K562 (cell line): Measurements from ENCODE around the gene IFRD1. TPM values are rescaled to one million over a fixed set of nuclear protein-coding genes. Genes with fewer than 3 reads are reported as not detected.

Source experiments
- BRCA1 ChIP-seq, 2 experiments: fragments of 450-650 bp in 1 of 2; sonication (generic) in 1 of 2; formaldehyde crosslinking in 1 of 2; IDR thresholded peaks; 2 replicates each; pipeline versions ENCODE4 v1.5.0 to v1.6.1; 2017 to 2020; ENCODE audit warnings: mild to moderate bottlenecking in 1 of 2, missing genetic modification reagents in 1 of 2
- CEBPB ChIP-seq: fragments of 450-650 bp; IDR thresholded peaks from 2 replicates; pipeline ENCODE4 v1.6.1; 2016; ENCODE audit warnings: missing genetic modification characterization, missing compliant biosample characterization
- MAFF ChIP-seq: IDR thresholded peaks from 2 replicates; pipeline ENCODE4 v1.6.1; 2012; ENCODE audit warnings: low read length, improper control_type of control experiment
- NCOA1 ChIP-seq: fragments of 450-650 bp; IDR thresholded peaks from 2 replicates; pipeline ENCODE4 v1.6.1; 2016; ENCODE audit warnings: low read depth
- POLR2A ChIP-seq: fragments of 450-650 bp; conservative IDR thresholded peaks from 2 replicates; pipeline ENCODE4 v1.6.1; 2016
- RNF2 ChIP-seq: sonication (generic); IDR thresholded peaks from 2 replicates; pipeline ENCODE4 v1.6.1; 2016
- SRSF1 ChIP-seq: fragments of 200-400 bp; formaldehyde crosslinking; IDR thresholded peaks from 2 replicates; pipeline ENCODE4 v1.6.1; 2017; ENCODE audit warnings: mild to moderate bottlenecking, low read depth, low read length, moderate library complexity
- TGIF2 ChIP-seq: sonication (generic); formaldehyde crosslinking; IDR thresholded peaks from 2 replicates; pipeline ENCODE4 v1.8.1; 2022; ENCODE audit warnings: mild to moderate bottlenecking, missing genetic modification reagents, moderate library complexity
- USF1 ChIP-seq: sonication (generic); formaldehyde crosslinking; IDR thresholded peaks from 2 replicates; pipeline ENCODE4 v1.9.0; 2022; ENCODE audit warnings: mild to moderate bottlenecking, missing genetic modification reagents
- ZFPM2 ChIP-seq: fragments of 250-450 bp; sonication (Bioruptor Pico); IDR thresholded peaks from 2 replicates; pipeline ENCODE4 v1.5.1; 2022; ENCODE audit warnings: mild to moderate bottlenecking
- ZNF197 ChIP-seq: fragments of 200-800 bp; sonication (Bioruptor generic); IDR thresholded peaks from 2 replicates; pipeline ENCODE4 v1.6.1; 2016; ENCODE audit warnings: low read depth, missing genetic modification characterization, missing compliant biosample characterization
- ZNF395 ChIP-seq: fragments of 200-800 bp; sonication (Bioruptor generic); IDR thresholded peaks from 2 replicates; pipeline ENCODE4 v1.6.1; 2017; ENCODE audit warnings: missing genetic modification characterization, missing compliant biosample characterization
- polyA plus RNA-seq, 8 experiments: library from polyadenylated mRNA; depleted of rRNA in 4 of 8; stranded (reverse) in 5 of 8; unstranded in 3 of 8; fragments of >200 nt; fragmentation: Nextera tagmentation in 2 of 8; fragmentation: Illumina TruSeq in 1 of 8; extraction: Ambion mirVana in 2 of 8; extraction: Trizol in 1 of 8; gene quantifications; 2 replicates each; pipeline versions ENCODE4 v1.2.1 to v1.2.3, GENCODE V29; 2011 to 2014; ENCODE audit warnings: inconsistent platforms in 1 of 8, missing spikeins in 1 of 8
- total RNA-seq, 7 experiments: library from RNA; depleted of rRNA in 6 of 7; stranded (reverse); fragments of >200 nt in 6 of 7; fragmentation: Illumina TruSeq in 2 of 7; extraction: Trizol in 2 of 7; gene quantifications; 2 replicates each; pipeline versions ENCODE4 v1.2.1 to v1.2.3, GENCODE V29; 2011 to 2021; ENCODE audit warnings: low replicate concordance in 1 of 7
- TF ChIP-seq, protein P1 (sequence below), 2 experiments: fragments of 450-650 bp in 1 of 2; sonication (generic) in 1 of 2; formaldehyde crosslinking in 1 of 2; IDR thresholded peaks; 2 replicates each; pipeline versions ENCODE4 v1.7.1 to v1.9.0; 2016 to 2022; ENCODE audit warnings: inconsistent platforms in 1 of 2, mild to moderate bottlenecking in 1 of 2, missing genetic modification reagents in 1 of 2
- TF ChIP-seq, protein P2 (sequence below): fragments of 250-450 bp; sonication (Bioruptor Pico); IDR thresholded peaks from 2 replicates; pipeline ENCODE4 v1.4.0; 2020; ENCODE audit warnings: mild to moderate bottlenecking, moderate library complexity, borderline replicate concordance

Gene IFRD1
- total and polyA plus RNA-seq, 9 of the 15 experiments (the other 6 are each of a cell fraction or from before 2014, with no cell fraction given), result 27.6 to 81.8 (median 68.1) TPM

DNA sequence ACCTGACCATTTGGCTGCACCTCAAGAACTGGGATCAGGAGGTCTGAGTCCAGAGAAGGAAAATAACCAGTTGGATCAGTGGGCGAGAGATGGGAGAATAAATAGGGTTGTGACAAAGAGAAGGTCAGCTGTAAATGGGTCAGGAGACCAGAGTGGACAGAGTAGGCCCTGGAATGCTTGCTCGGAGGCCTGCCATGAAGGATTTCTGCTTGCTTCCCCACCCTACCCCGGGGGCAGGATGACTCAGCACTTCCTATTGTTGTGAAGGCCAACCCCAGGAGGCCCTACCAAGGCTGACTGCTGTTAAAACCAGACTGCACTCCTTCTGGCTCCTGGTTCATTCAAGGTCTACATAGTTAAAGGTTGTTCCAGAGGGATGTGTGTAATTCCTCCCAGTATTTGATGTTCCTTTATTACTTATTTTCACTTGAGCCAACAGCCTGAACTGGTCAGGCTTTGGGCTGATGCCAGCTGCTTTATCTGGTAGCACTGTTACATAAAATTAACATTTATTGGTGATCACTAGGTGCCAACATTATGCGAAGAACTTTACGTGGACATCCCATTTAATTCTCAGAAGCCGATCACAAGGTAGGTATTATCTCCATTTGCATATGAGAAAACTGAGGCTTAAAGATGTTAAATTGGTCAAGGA lies 27.3 kb upstream of the IFRD1 start (continued):
- TF ChIP-seq, protein P1, sequence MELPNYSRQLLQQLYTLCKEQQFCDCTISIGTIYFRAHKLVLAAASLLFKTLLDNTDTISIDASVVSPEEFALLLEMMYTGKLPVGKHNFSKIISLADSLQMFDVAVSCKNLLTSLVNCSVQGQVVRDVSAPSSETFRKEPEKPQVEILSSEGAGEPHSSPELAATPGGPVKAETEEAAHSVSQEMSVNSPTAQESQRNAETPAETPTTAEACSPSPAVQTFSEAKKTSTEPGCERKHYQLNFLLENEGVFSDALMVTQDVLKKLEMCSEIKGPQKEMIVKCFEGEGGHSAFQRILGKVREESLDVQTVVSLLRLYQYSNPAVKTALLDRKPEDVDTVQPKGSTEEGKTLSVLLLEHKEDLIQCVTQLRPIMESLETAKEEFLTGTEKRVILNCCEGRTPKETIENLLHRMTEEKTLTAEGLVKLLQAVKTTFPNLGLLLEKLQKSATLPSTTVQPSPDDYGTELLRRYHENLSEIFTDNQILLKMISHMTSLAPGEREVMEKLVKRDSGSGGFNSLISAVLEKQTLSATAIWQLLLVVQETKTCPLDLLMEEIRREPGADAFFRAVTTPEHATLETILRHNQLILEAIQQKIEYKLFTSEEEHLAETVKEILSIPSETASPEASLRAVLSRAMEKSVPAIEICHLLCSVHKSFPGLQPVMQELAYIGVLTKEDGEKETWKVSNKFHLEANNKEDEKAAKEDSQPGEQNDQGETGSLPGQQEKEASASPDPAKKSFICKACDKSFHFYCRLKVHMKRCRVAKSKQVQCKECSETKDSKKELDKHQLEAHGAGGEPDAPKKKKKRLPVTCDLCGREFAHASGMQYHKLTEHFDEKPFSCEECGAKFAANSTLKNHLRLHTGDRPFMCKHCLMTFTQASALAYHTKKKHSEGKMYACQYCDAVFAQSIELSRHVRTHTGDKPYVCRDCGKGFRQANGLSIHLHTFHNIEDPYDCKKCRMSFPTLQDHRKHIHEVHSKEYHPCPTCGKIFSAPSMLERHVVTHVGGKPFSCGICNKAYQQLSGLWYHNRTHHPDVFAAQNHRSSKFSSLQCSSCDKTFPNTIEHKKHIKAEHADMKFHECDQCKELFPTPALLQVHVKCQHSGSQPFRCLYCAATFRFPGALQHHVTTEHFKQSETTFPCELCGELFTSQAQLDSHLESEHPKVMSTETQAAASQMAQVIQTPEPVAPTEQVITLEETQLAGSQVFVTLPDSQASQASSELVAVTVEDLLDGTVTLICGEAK (IDR thresholded peaks at IDR 0.05), result no peak
- TF ChIP-seq, protein P1 (CRISPR knock-in tag; IDR thresholded peaks at IDR 0.05), result no peak
- TF ChIP-seq TGIF2 (CRISPR knock-in tag) (no peak), RNF2 (0 out of 2 replicates have a peak, but pooled peaks have one; percentile 37), ZNF197 (CRISPR knock-in tag) (no peak), USF1 (no peak), MAFF (peak; percentile 99), POLR2A (no peak), ZFPM2 (no peak), ZNF395 (CRISPR knock-in tag) (peak; percentile 18; the same call in 1 of the 2 replicates), BRCA1 (IDR thresholded peaks at IDR 0.05) (no peak), BRCA1 (CRISPR knock-in tag; IDR thresholded peaks at IDR 0.05) (no peak), SRSF1 (no peak), NCOA1 (no peak), CEBPB (tag) (no peak)
- TF ChIP-seq, protein P2, sequence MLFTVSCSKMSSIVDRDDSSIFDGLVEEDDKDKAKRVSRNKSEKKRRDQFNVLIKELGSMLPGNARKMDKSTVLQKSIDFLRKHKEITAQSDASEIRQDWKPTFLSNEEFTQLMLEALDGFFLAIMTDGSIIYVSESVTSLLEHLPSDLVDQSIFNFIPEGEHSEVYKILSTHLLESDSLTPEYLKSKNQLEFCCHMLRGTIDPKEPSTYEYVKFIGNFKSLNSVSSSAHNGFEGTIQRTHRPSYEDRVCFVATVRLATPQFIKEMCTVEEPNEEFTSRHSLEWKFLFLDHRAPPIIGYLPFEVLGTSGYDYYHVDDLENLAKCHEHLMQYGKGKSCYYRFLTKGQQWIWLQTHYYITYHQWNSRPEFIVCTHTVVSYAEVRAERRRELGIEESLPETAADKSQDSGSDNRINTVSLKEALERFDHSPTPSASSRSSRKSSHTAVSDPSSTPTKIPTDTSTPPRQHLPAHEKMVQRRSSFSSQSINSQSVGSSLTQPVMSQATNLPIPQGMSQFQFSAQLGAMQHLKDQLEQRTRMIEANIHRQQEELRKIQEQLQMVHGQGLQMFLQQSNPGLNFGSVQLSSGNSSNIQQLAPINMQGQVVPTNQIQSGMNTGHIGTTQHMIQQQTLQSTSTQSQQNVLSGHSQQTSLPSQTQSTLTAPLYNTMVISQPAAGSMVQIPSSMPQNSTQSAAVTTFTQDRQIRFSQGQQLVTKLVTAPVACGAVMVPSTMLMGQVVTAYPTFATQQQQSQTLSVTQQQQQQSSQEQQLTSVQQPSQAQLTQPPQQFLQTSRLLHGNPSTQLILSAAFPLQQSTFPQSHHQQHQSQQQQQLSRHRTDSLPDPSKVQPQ (CRISPR knock-in tag), result no peak
